ENCODE results near the gene RIPK1.

Gene RIPK1

DNA sequence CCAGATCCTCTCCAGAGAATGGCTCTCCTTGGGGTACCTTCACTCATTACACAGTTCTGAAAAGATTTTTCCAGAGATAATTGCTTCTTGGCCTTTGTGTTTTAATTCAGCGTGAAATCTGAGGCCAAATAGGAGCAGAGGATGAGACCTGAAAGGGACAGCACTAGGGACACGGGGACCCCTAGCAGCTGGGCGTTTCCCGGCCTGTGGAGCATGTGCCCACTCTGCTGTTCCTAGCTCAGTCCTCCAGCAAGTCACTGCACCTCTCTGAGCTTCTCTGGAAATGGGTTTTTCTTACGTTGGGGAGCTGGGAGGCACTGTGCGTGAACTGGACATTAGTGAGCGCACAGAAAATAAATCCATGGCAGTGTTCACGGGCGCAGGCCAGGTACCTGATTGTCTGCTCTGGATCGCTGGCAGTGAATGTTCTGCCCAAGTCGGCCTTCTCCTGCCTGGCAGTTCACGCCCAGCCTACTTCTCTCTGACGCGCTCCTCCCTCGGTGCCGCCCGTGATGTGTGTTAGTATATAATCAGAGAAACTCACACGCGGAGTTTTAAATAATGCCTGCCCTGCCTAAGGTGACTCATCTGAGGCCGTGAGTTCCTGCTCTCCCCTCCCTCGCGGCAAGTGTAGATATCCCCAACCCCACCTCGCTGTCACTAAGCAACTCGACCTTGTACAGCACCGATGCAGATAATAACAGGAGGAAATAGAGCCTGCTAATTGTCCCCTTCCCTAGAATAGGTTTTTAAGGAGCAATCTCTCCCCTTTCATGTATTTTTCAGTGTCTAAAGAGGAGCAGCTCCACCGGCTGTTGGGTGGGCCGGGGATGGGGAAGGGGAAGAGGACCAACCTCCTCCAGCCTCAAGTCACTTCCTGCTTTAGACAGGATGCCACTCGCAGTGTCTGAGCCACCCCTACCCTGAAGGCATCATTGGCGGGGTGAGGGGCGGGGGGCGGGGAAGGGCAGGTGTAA, 91.8 kb downstream of the RIPK1 start:
- peak; percentile 62 for DNase-seq (ENCODE audit: low read depth)
- no peak for TF ChIP-seq MYC (IDR thresholded peaks at IDR 0.05; ENCODE audit: low read depth, low read length)
- TF ChIP-seq POLR2A (IDR thresholded peaks at IDR 0.05; ENCODE audit: extremely low read depth, insufficient read length), result no peak
- TF ChIP-seq, protein P1, sequence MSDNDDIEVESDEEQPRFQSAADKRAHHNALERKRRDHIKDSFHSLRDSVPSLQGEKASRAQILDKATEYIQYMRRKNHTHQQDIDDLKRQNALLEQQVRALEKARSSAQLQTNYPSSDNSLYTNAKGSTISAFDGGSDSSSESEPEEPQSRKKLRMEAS (IDR thresholded peaks at IDR 0.05; ENCODE audit: low read depth, low read length), result no peak
- no peak overlapping the region for H3K4me3 ChIP-seq (ENCODE audit: low read depth, low read length)

DNA sequence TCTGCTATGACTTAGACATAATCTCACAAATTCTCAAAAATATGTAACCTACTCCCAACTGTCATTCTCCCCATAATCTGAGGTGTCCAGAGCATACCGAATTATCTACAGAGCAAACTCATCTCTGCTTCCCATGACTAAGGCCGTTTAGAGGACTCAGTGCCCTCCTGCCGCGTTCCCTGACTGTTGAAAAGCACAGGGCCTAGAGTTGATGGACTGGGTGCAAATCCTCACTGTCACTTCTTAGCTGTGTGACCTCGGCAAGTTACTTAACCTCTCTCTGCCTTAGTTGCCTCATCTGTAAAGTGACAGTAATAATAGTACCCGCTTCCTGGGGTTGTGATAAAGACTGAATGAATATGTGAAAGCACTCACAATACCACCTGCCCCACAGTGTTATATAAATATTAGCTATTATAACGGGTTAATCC, 93.8 kb downstream of the RIPK1 start:
- DNase-seq (ENCODE audit: low read depth), result peak; percentile 37
- TF ChIP-seq POLR2A (IDR thresholded peaks at IDR 0.05; ENCODE audit: extremely low read depth, insufficient read length) (no peak), MYC (IDR thresholded peaks at IDR 0.05; ENCODE audit: low read depth, low read length) (no peak), CTCF (IDR thresholded peaks at IDR 0.05; ENCODE audit: low read depth, low read length) (no peak)
- TF ChIP-seq, protein P1 (IDR thresholded peaks at IDR 0.05; ENCODE audit: low read depth, low read length), result no peak
- H3K4me3 ChIP-seq (ENCODE audit: low read depth, low read length), result peak overlapping the region; percentile 52

DNA sequence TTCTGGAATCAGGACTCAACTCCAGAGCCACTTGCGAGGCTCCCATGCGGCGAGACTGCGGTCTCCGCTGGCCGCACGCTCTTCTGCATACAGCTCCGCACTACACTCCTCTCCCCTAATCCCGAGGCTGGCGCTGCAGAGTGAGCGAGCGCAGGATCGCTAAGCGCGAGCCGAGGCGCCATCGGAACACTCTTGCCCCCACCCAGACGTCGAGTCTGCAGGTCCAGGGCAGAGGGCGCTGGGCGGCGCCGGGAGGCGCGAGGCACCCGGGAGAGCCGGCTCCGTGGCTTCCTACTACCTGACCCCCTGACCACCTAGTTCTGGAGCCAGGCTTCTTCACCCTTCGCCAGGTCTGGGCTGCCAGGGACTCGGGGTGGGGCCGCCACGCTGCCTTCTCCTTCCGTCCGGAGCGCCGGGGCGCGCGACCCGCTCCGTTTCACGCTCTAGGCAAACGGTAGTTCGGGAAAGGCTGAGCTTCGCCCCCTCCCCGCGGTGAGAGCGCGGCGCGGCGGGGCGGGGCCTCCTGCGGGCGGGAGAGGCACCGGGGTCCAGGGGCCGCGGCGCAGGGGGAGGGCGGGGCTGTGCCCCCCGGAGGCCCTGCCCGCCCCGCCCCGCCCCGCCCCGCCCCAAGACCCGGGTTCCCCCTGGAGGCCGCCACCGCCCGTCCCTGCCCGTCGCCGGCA, 94.4 kb downstream of the RIPK1 start:
- TF ChIP-seq CTCF (IDR thresholded peaks at IDR 0.05; ENCODE audit: low read depth, low read length) (no peak), POLR2A (IDR thresholded peaks at IDR 0.05; ENCODE audit: extremely low read depth, insufficient read length) (peak; percentile 73), MYC (IDR thresholded peaks at IDR 0.05; ENCODE audit: low read depth, low read length) (peak; percentile 52)
- TF ChIP-seq, protein P1 (IDR thresholded peaks at IDR 0.05; ENCODE audit: low read depth, low read length), result peak; percentile 57; the same call in 1 of the 2 replicates
- peak; percentile 91 for DNase-seq (ENCODE audit: low read depth)
- H3K4me3 ChIP-seq (ENCODE audit: low read depth, low read length), result peak overlapping the region; percentile 52

- no peak for DNase-seq (ENCODE audit: low read depth)
- peak; percentile 6 for TF ChIP-seq POLR2A (IDR thresholded peaks at IDR 0.05; ENCODE audit: extremely low read depth, insufficient read length)
- TF ChIP-seq, protein P1 (IDR thresholded peaks at IDR 0.05; ENCODE audit: low read depth, low read length), result no peak
- H3K4me3 ChIP-seq (ENCODE audit: low read depth, low read length), result peak overlapping the region; percentile 46
Observed at GRCh38 chr6:3163248-3163594, 94.9 kb downstream of the RIPK1 start.

DNA sequence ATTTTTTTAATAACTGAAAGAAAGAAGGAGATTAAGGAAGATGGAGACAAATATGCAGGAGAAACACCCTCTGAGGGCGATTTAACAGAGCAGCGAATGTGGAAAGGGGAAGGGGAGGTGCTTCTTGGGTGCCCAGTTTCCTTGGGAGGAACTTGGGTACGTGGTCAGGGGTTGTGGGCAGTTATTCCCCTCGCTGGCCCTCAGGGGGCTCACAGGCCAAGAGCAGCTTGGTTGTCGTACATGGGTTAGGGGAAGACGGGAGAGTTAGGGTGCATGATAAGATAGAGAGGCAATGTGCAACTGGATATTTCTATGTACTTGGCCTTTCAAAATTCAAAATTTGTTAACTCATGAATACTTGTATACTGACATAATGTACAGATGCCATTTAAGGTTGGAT, 96.1 kb downstream of the RIPK1 start:
- DNase-seq (ENCODE audit: low read depth), result peak; percentile 62
- TF ChIP-seq CTCF (IDR thresholded peaks at IDR 0.05; ENCODE audit: low read depth, low read length) (peak; percentile 26), POLR2A (IDR thresholded peaks at IDR 0.05; ENCODE audit: extremely low read depth, insufficient read length) (no peak)
- H3K4me3 ChIP-seq (ENCODE audit: low read depth, low read length), result no peak overlapping the region

Measured in NB4 (cell line).